Keratinocyte (primary cell): ENCODE data around the gene PARP3. TPM values are rescaled to one million over a fixed set of nuclear protein-coding genes. Genes with fewer than 3 reads are reported as not detected.

Experiments used
- DNase-seq: peaks from one replicate; pipeline ENCODE4 v3.0.0-alpha.2; 2011; ENCODE audit warnings: low read depth, missing footprints, low spot score
- FAIRE-seq: peaks from 2 replicates; lab custom pipeline; 2011; peaks lifted over from hg19 to GRCh38; lab: Jason Lieb, UNC
- H2AFZ ChIP-seq: 2 replicates; pipeline ENCODE4 v1.6.0; 2012; ENCODE audit warnings: low read length, control low read depth, inconsistent platforms; ENCODE audit not compliant: control insufficient read depth
- H3K27ac ChIP-seq: 2 replicates; pipeline ENCODE4 v1.5.1; 2011; ENCODE audit warnings: low read length; ENCODE audit not compliant: control insufficient read depth, insufficient read depth
- H3K27me3 ChIP-seq: 3 replicates; pipeline ENCODE4 v1.6.0; 2011; ENCODE audit warnings: low read length; ENCODE audit not compliant: control insufficient read depth, insufficient read depth; ENCODE audit errors: extremely low read depth
- H3K36me3 ChIP-seq, 2 experiments: 2 replicates in 1 of 2; 3 replicates in 1 of 2; pipeline ENCODE4 v1.5.1; 2011; ENCODE audit warnings: low read length in 2 of 2, mild to moderate bottlenecking in 1 of 2; ENCODE audit not compliant: control insufficient read depth in 2 of 2, insufficient read depth in 2 of 2; ENCODE audit errors: extremely low read depth in 1 of 2
- H3K4me1 ChIP-seq: 3 replicates; pipeline ENCODE4 v1.5.1; 2011; ENCODE audit warnings: low read length; ENCODE audit not compliant: control insufficient read depth, insufficient read depth; ENCODE audit errors: extremely low read depth
- H3K4me2 ChIP-seq: 3 replicates; pipeline ENCODE4 v1.6.0; 2011; ENCODE audit warnings: low read depth, low read length; ENCODE audit not compliant: control insufficient read depth, insufficient read depth; ENCODE audit errors: extremely low read depth
- H3K4me3 ChIP-seq, 3 experiments: fragments of 200-600 bp in 1 of 3; sonication (generic) in 1 of 3; 2 replicates in 2 of 3; 3 replicates in 1 of 3; pipeline ENCODE4 v1.5.1; 2011 to 2016; ENCODE audit warnings: low read length in 3 of 3, mild to moderate bottlenecking in 3 of 3, control low read depth in 2 of 3, inconsistent platforms in 1 of 3, low read depth in 1 of 3, mixed read lengths in 1 of 3, mixed run types in 1 of 3, moderate library complexity in 1 of 3; ENCODE audit not compliant: control insufficient read depth in 2 of 3, insufficient read depth in 2 of 3; ENCODE audit errors: extremely low read depth in 1 of 3
- H3K79me2 ChIP-seq: 2 replicates; pipeline ENCODE4 v1.6.0; 2012; ENCODE audit warnings: low read length; ENCODE audit not compliant: control insufficient read depth, insufficient read depth
- H3K9ac ChIP-seq: 3 replicates; pipeline ENCODE4 v1.6.0; 2011; ENCODE audit warnings: low read length; ENCODE audit not compliant: control insufficient read depth, insufficient read depth; ENCODE audit errors: extremely low read depth
- H3K9me1 ChIP-seq: 3 replicates; pipeline ENCODE4 v1.6.0; 2011; ENCODE audit warnings: low read length; ENCODE audit not compliant: control insufficient read depth, insufficient read depth; ENCODE audit errors: extremely low read depth
- H3K9me3 ChIP-seq: 2 replicates; pipeline ENCODE4 v1.5.1; 2012; ENCODE audit warnings: low read depth, low read length; ENCODE audit not compliant: control insufficient read depth
- H4K20me1 ChIP-seq: 3 replicates; pipeline ENCODE4 v1.6.0; 2011; ENCODE audit warnings: low read length; ENCODE audit not compliant: control insufficient read depth, insufficient read depth; ENCODE audit errors: extremely low read depth
- EZH2 ChIP-seq: IDR thresholded peaks from one replicate; pipeline ENCODE4 v1.6.1; 2012; ENCODE audit warnings: inconsistent platforms, mild to moderate bottlenecking, low read length, moderate library complexity
- dilution Hi-C: fragments of 300-500 bp; cut with MboI; formaldehyde crosslinking; loops from one replicate; pipeline ENCODE4 v1.7.0; 2020; ENCODE audit warnings: low sequenced_read_pairs; ENCODE audit not compliant: extremely low pct_ligation_motif_present
- polyA plus RNA-seq, 5 experiments: library from polyadenylated mRNA; depleted of rRNA in 3 of 5; stranded (reverse) in 3 of 5; stranded (forward) in 1 of 5; unstranded in 1 of 5; fragments of >200 nt; gene quantifications; 1 replicate in 1 of 5; 2 replicates in 3 of 5; 3 replicates in 1 of 5; pipeline versions ENCODE4 v1.2.1 to v1.2.3, GENCODE V29; 2011 to 2012; ENCODE audit warnings: missing spikeins in 2 of 5, low read depth in 1 of 5, low replicate concordance in 1 of 5
- TF ChIP-seq, protein P1 (sequence below), 3 experiments: IDR thresholded peaks in 1 of 3; conservative IDR thresholded peaks in 1 of 3; optimal IDR thresholded peaks in 1 of 3; 2 replicates in 2 of 3; 3 replicates in 1 of 3; pipeline versions ENCODE3 to v1.5.1; 2011; ENCODE audit warnings: low read length in 3 of 3, mild to moderate bottlenecking in 3 of 3, moderate library complexity in 2 of 3, control low read depth in 1 of 3, inconsistent platforms in 1 of 3; ENCODE audit not compliant: insufficient read depth in 2 of 3; ENCODE audit errors: extremely low read depth in 1 of 3

PARP3 gene
- polyA plus RNA-seq, 1 donor (not counting 4 experiments of a cell fraction or from before 2014, with no cell fraction given) = 6.4 TPM

DNA sequence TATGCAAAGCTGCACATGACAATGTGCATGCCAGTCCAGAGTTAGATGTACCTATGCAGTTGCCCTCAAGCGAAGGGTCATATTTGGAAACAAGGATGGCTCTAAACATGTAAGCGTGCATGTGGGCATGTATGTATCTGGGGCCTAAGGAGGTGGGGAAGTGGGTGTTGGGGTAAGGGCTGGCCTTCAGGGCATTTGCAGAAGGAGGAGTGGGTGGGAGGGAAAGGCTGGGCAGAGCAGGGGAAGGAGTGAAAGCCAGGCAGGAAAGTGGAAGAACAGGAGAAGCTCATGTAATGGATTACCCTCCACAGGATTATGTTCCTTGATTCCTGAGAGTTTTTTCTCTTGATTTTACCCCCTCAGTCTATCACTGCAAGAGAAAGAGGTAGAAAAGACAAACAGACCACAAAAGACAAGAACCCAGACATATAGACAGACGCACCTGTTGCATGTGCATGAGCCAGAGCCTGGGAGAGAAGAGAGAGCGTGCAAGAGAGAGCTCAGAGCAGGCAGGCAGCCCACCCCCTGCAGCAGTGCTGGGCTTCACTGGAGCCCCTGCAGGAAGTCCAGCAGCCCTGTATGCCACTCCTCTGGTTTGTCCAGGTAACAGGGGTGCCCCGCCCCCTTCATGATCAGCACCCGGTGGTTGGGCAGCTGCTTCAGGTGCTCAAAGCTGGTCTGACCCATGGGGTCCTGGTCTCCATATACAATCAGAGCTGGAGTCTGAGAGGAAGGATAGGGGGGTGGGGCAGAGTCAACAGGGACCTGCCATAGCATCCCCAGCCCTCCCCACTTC, 26.9 kb downstream of the PARP3 start:
- H3K79me2 ChIP-seq = peaks cover 4% of the 10 kb centered on the region
- H2AFZ ChIP-seq = no peak overlapping the region
- dilution Hi-C loops = no loop called here
- no peak overlapping the region for H3K9ac ChIP-seq
- FAIRE-seq (peak; percentile 44), DNase-seq (no peak)
- no peak overlapping the region for H3K4me3 ChIP-seq
- no peaks in the 10 kb centered on the region for H3K9me1 ChIP-seq
- no peaks in the 10 kb centered on the region for H3K27me3 ChIP-seq
- H3K27ac ChIP-seq = no peak overlapping the region
- no peaks in the 10 kb centered on the region for H3K9me3 ChIP-seq
- no peak overlapping the region for H3K4me2 ChIP-seq
- peaks cover 20% of the 10 kb centered on the region for H3K4me1 ChIP-seq
- no peaks in the 10 kb centered on the region for H4K20me1 ChIP-seq
- TF ChIP-seq EZH2 = no peak
- TF ChIP-seq, protein P1, sequence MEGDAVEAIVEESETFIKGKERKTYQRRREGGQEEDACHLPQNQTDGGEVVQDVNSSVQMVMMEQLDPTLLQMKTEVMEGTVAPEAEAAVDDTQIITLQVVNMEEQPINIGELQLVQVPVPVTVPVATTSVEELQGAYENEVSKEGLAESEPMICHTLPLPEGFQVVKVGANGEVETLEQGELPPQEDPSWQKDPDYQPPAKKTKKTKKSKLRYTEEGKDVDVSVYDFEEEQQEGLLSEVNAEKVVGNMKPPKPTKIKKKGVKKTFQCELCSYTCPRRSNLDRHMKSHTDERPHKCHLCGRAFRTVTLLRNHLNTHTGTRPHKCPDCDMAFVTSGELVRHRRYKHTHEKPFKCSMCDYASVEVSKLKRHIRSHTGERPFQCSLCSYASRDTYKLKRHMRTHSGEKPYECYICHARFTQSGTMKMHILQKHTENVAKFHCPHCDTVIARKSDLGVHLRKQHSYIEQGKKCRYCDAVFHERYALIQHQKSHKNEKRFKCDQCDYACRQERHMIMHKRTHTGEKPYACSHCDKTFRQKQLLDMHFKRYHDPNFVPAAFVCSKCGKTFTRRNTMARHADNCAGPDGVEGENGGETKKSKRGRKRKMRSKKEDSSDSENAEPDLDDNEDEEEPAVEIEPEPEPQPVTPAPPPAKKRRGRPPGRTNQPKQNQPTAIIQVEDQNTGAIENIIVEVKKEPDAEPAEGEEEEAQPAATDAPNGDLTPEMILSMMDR (optimal IDR thresholded peaks at IDR 0.05 in 1 of 3, IDR thresholded peaks at IDR 0.05 in 1 of 3, conservative IDR thresholded peaks at IDR 0.05 in 1 of 3; ENCODE audit: extremely low read depth in 1 of 3, insufficient read depth in 2 of 3, low read length in 3 of 3) = no peak
- H3K36me3 ChIP-seq = peaks cover 0 to 1% of the 10 kb centered on the region in 2 experiments

DNA sequence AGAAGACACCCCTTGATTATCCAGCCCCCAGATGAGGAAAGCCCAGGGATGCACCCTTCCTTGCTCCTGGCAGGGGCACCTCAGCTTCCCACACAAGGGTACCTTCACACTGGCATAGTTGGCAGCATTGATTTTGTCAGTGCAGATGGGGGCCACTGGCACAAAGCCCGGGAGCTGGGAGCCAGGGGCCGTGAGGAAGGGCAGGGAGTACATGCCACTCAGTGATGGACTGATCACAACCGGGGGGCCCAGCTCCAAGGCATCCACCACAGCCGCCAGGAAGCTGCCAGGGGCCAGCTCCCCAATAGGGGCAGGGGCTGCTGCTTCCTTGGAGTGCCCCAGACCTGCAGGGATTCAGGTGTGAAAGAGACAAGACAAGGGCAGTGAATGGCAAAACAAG, 27.7 kb downstream of the PARP3 start:
- TF ChIP-seq EZH2 = no peak
- TF ChIP-seq, protein P1 (optimal IDR thresholded peaks at IDR 0.05 in 1 of 3, IDR thresholded peaks at IDR 0.05 in 1 of 3, conservative IDR thresholded peaks at IDR 0.05 in 1 of 3; ENCODE audit: extremely low read depth in 1 of 3, insufficient read depth in 2 of 3, low read length in 3 of 3) = no peak
- no peak for FAIRE-seq
- no peak overlapping the region for H3K27ac ChIP-seq
- H3K4me3 ChIP-seq = no peak overlapping the region
- peaks cover 4% of the 10 kb centered on the region for H3K79me2 ChIP-seq
- H3K36me3 ChIP-seq = no peaks in the 10 kb centered on the region
- no peaks in the 10 kb centered on the region for H3K27me3 ChIP-seq
- H3K9me3 ChIP-seq = no peaks in the 10 kb centered on the region
- no peak overlapping the region for H3K9ac ChIP-seq
- dilution Hi-C loops = no loop called here
- no peaks in the 10 kb centered on the region for H3K9me1 ChIP-seq
- H2AFZ ChIP-seq = no peak overlapping the region
- H3K4me1 ChIP-seq = peaks cover 28% of the 10 kb centered on the region
- H3K4me2 ChIP-seq = no peak overlapping the region
- no peaks in the 10 kb centered on the region for H4K20me1 ChIP-seq
- no peak for DNase-seq
